ENCODE results near the gene TANC1.

Gene TANC1

DNA sequence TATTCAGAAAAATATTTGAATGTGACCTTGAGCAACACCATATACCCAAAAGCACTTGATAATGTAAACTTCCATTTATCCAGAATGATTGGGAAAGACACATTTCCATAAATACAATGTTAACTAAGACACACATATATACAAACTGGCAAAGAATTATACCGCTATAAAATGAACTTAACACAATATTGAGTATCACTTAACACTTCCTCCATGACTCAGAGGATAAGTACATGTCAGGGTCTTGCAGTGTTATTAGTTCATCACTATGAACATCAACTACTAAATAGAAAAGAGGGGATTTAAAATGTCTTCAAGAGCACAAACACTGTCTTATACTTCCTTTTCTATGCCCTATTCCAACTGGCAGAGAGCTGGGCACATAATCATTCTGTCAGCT, 299.5 kb downstream of the TANC1 start:
- no peak for DNase-seq (ENCODE audit: low read depth)

DNA sequence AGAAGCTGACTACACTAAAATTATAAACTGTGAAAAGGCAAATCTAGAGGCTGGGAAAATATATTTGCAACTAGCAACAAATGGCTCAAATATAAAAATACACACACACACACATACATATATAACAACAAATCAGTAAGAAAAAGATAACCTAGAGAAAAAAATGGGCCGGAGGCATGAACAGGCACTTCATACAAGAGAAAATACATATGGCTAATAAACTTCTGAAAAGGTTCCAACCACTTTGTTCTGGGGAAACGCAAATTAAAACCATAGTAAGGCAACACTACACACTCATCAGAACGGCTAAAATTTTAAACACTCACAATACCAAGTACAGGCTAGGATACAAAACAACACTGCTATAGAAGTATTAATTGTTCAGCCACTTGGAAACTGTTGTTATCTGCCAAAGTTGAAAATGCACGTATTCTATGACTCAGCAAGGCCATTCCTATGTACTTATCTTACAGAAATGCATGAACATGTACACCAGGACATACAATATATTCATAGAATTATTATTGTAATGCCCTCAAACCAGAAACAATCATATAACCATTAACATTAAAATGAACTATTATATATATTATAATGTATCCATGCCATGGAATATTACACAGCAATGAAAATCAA, 302.4 kb downstream of the TANC1 start:
- DNase-seq (ENCODE audit: low read depth), result no peak

DNA sequence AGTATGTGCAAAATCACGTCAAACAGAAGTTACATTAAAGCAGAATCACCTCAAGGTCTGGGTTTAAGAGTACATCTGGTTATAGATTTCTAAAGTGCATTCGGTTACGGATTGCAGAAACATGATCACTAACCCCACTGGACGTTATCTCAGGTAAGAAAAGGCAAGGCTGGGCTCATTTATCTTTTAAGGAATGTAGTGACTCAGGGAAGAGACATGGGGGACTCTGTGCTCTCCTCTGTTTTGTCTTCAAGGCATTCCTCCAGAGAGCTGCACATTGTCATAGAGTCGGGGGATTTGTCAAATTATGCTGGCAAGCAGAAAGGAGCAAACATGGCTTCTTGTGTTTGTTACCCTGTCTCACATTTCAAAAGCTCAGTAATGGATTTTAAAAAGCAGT, 303.7 kb downstream of the TANC1 start:
- peak; percentile 10 for DNase-seq (ENCODE audit: low read depth)

DNA sequence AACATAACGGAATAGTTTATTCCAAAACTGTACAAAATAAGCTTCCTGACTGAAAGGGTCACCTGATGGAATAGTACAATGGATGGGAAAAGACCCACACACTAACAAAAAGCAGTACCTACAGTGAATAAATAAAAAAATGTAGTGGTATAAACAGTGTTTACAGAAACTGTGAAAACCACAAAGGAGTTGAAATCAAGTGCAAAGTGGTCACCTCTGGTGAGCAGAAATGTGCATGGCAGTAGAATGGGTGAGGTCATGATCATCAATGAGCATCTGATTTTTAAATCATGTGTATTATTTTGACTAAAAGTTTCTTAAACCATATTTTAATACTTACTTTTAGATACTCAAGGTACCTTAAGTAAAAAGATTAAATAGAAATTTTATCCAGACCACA, 306.7 kb downstream of the TANC1 start:
- no peak for DNase-seq (ENCODE audit: low read depth)

DNA sequence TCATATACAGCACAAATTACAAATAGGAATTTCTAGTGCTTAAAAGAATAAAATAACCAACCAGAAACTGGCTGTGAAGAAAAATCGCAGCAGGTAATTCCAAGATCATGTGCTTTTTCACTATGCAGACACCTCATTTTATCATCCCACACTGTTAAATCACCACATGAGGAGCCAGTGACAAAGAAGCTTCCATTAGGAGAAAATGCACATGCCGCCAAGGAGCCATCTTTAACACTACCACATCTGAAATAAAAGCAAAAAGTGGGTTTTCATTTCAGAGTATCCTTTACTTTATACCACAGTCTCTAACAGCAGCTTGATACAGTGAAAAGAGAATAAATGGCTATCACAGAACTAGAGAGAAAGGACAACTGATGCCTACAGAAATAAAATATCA, 311.3 kb downstream of the TANC1 start:
- DNase-seq (ENCODE audit: low read depth), result no peak

DNA sequence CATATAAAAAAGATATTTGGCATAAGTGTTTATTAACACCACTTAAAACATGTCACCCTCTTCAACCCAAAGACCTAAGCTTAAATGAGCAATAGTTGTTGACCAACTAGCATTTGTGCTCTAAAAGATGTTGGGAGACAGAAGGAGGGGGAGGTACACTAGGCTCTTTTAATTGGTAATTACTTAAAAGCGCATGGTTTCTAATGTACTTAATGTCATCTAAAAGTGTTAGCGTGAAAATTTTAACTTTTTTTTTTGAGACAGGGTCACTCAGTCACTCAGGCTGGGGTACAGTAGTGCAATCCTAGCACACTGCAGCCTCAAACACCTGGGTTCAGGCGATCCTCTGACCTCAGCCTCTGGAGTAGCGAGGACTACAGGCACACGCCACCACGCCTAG, 312.6 kb downstream of the TANC1 start:
- DNase-seq (ENCODE audit: low read depth), result no peak

Data from amniotic epithelial cell (primary cell).